GM13977 (cell line): Measurements from ENCODE around the gene ZSWIM7.

Source experiments
- DNase-seq: peaks from one replicate; pipeline ENCODE4 v3.0.0; 2012; ENCODE audit warnings: low spot score
- in situ Hi-C: fragments of 300-500 bp; cut with MboI; formaldehyde crosslinking; loops from one replicate; pipeline ENCODE4 v1.12.0; 2022; ENCODE audit warnings: low sequenced_read_pairs, low pct_unique_long_range_greater_than_20kb, mixed read lengths, inconsistent platforms; ENCODE audit not compliant: unreplicated experiment
- TF ChIP-seq, protein P1 (sequence below): IDR thresholded peaks from 2 replicates; pipeline ENCODE4 v1.5.1; 2012; ENCODE audit warnings: mild to moderate bottlenecking, control low read depth; ENCODE audit not compliant: insufficient read depth; ENCODE audit errors: extremely low read depth, missing control alignments

Gene ZSWIM7

GRCh38 chr17:16036261-16036660 is 36.8 kb upstream of the ZSWIM7 start:
- in situ Hi-C loops = no loop called here
- TF ChIP-seq, protein P1, sequence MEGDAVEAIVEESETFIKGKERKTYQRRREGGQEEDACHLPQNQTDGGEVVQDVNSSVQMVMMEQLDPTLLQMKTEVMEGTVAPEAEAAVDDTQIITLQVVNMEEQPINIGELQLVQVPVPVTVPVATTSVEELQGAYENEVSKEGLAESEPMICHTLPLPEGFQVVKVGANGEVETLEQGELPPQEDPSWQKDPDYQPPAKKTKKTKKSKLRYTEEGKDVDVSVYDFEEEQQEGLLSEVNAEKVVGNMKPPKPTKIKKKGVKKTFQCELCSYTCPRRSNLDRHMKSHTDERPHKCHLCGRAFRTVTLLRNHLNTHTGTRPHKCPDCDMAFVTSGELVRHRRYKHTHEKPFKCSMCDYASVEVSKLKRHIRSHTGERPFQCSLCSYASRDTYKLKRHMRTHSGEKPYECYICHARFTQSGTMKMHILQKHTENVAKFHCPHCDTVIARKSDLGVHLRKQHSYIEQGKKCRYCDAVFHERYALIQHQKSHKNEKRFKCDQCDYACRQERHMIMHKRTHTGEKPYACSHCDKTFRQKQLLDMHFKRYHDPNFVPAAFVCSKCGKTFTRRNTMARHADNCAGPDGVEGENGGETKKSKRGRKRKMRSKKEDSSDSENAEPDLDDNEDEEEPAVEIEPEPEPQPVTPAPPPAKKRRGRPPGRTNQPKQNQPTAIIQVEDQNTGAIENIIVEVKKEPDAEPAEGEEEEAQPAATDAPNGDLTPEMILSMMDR = no peak
- DNase-seq = no peak

- in situ Hi-C loops = no loop called here
- TF ChIP-seq, protein P1 = no peak
- DNase-seq = no peak
Measured at GRCh38 chr17:16033729-16034349, 34.3 kb upstream of the ZSWIM7 start.

- TF ChIP-seq, protein P1 = no peak
- DNase-seq = peak; percentile 65
- in situ Hi-C loops = no loop called here
Measured at GRCh38 chr17:16027708-16028584, 28.4 kb upstream of the ZSWIM7 start.

- TF ChIP-seq, protein P1 = no peak
- DNase-seq = no peak
- in situ Hi-C loops = no loop called here
Measured at GRCh38 chr17:16026895-16027294, 27.4 kb upstream of the ZSWIM7 start.

DNA sequence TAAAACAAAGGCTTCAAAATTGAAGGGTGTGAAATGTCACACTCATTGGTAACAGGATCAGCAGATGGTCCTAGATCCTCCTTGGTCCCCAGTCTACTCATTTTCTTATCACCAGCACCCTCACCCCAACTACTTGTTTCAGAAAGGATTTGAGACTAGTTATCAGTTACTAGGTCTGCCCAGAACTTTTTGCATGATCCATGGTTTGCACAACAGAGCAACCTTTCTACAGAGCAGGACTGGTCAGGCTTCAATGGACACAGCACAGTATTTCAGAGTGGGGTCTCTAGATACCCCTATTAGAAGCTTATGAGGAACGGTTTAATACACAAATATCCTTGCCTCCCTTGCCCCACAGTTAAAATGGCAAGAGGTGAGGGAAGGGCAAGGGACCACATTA is 25.7 kb upstream of the ZSWIM7 start:
- no peak for DNase-seq
- TF ChIP-seq, protein P1 = no peak
- in situ Hi-C loops = no loop called here

DNA sequence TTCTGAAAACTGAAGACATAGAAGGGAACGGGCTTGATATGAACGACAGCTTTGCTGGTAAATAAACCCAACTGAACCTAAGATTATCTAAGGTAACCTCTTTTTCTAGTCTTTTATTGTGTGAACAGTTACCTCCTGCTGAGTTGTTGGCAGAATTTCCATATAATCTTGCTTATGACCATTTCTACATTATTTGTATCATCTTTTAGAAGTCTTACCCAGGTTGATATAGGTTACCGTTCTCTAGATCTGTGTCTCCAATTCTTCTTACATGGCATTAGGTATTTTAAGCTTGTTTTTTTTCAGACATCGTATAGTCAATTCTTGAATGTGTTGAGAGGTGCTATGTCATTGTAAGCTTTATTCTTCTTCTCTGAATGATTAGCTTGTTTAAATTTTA is 24.4 kb upstream of the ZSWIM7 start:
- TF ChIP-seq, protein P1 = no peak
- in situ Hi-C loops = no loop called here
- DNase-seq = no peak
